Subcutaneous preadipocyte (primary cell): Measurements from ENCODE around the gene SERINC4. TPM values are rescaled to one million over a fixed set of nuclear protein-coding genes. Genes with fewer than 3 reads are reported as not detected.

Experiments
- small RNA-seq: library from RNA; depleted of rRNA; stranded (forward); fragments of <200 nt; gene quantifications from one replicate; pipeline ENCODE3, GENCODE V24; 2012
- total RNA-seq: library from RNA; depleted of rRNA; stranded (reverse); fragments of >200 nt; gene quantifications from 2 replicates; pipeline ENCODE4 v1.2.3, GENCODE V29; 2012

The SERINC4 gene
- total RNA-seq: 0.20 TPM in 1 of 2 replicates, not detected in the other

DNA sequence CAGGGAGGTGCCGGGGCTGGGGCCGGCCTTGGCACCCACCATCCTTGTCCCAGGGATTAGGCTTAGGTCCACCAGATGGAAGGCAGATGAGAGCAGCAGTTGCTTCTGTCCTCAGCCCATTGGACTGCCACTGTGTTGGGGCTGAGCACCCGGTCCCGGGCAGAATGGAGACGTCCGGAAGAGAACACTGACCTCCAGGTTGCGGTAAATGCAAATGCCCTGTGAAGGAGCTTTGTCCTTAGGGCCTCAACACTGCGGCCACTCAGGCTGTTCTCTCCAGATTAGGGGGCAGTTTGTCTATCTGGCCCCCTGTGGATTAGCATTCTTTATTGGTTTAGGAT, at the start of gene SERINC4:
Gene SERINC4, minus strand, starts transcription at position 276 of the 341 bp plus-strand sequence. Its CDS starts 234 bp downstream, at position 42.

DNA sequence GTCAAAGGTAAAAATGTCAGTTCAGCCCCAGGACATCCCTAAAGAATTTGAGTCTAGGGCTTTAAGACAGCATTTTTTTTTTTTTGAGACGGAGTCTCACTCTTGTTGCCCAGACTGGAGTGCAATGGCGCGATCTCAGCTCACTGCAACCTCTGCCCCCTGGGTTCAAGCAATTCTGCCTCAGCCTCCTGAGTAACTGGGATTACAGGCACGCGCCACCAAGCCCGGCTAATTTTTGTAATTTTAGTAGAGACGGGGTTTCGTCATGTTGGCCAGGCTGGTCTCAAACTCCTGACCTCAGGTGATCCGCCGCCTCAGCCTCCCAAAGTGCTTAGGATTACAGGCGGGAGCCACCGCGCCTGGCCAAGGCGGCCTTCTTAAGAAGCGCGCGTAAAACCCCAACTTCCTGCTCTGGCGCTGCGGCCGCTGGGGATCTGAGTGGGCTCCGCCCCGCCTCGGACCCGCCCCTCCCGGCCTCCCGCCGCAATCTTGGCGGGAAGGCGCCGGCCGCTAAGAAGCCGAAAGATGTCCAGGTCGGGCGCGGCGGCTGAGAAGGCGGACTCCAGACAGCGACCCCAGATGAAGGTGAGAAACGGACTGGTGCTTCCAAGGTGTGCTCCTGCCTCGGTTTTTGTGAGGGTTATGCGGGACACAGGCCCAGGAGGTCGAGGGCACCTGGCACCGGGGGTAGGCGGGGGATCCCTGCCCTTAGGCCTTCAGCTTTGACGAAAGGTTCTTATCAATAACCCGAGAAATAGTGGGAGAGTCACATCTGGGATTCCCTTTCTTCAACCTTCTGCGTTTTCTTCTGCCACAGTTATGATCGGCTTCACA, 26.7 kb upstream of the SERINC4 start, which contains the start of gene WDR76:
Gene WDR76, plus strand, starts transcription at position 495 of the 834 bp plus-strand sequence. Its CDS starts 31 bp downstream, at position 526.

DNA sequence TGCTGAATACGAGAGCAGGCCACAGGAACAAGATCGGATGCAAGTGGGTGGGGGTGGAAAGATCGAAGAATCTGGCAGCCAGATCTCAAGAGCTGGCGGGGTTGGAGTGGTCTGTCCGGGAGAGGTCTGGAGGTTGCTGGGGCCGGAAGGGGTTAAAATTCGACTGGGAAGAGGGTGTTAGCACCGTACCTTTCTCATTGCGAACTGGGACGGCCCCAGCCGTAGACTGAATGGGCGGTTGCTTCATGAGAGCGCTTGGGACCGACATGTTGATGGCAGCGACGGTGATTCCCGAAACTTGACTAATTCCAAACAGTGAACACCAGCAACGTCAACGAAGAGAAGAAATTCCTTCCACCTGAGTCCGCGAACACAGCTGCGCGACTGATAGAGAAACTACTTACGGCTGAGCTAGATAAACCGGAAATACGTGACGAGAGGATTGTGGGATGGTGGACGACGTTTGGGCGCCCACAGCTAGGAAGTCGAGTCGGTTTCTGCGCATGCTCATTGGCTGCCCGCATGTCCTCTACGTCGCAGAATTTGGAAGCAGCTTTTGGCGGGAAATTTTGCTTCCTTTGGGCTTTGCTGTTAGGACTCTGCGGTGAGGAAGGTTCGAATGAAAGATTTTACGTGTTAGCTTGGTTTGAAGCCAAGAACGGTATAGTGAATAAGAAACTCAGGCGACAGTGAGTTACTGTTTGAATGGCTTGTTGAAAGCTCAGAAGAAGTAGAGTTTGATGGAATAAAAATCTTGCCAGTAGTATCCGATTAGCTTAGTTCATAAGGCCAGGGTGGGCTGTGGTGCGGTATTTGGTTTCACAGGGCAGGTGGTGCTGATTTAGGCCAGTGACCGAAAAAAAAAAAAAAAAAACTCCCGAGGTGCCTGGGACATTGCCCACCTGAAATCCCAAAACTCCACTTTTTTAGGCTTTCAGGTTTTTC, 24.6 kb upstream of the SERINC4 start, which contains the start of gene MFAP1:
Gene MFAP1, minus strand, starts transcription at position 389 of the 945 bp plus-strand sequence. Its CDS starts 121 bp downstream, at position 268.

DNA sequence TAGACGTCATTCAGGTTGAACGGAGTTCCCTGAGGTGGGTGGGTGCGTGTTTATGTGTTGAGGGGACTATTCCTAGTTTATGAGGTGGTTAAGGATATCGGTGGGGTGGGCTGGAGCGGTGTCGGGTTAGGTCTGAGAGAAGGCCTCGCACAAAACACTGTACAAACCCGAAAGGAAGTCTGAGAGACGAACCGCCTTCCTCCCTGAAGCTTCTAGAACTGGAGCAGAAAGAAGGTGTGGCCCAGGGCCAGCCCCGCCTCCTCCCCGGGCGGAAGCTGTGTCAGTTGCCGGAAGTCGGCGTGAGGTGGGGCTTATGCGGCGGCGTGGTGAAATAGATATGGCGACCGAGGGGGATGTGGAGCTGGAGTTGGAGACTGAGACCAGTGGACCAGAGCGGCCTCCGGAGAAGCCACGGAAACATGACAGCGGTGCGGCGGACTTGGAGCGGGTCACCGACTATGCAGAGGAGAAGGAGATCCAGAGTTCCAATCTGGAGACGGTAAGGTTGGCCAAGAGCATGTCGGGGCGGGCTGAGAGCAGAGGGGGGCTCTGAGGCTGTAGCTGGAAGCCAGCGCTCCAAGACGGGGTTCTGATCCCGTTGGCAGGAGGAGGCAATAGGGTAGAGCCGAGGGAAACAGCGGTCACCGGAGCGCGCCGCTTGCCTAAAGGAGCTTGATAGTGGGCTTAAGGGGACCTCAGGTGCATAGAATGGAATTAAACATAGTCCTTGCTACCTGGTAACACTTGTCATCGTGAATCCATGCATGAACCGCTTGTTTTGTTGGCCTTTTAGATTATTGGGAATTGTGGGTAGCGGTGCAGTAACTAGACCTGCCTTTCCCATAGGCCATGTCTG, 494 bp upstream of the SERINC4 start, which contains the start of gene HYPK:
Gene HYPK, plus strand, starts transcription at position 314 of the 856 bp plus-strand sequence. Its CDS starts 24 bp downstream, at position 338.

DNA sequence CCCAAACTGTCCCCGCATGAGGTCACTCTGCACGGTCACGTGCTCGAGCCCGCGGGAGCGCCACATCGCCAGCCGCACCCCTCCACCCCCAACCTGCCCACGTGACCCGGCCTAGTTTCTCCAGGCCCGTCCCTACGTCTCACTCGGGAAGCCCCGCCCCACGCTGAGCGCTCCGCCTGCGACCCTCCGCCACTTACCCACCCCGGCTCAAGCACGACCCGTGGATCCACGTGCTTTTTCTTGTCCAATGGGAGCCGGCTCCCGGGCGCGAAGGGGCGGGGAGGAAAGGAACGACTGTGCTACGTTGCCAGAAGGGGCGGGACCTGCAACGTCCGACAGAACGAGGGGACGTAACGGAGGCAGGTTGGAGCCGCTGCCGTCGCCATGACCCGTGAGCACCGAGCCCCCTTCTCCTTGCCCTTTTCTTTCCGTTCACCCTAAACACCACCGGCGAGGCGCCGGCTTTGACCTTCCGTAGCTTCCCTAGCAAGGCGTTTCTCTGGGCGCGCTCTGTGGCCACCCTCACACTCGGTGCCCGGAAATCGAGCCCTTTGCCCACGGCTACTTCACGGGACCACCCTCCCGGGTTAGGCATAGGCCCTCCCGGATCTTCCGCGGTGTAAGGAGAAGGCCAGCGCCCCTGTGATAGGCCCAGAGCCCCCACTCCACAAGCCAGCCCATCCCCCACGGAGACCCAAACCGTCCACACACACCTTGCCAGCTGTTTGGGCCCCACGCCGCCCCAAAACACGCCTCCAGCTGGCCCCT, 7.8 kb downstream of the SERINC4 start, which contains the start of gene SERF2:
Gene SERF2, plus strand, starts transcription at position 328 of the 768 bp plus-strand sequence. Its CDS starts 57 bp downstream, at position 385.

DNA sequence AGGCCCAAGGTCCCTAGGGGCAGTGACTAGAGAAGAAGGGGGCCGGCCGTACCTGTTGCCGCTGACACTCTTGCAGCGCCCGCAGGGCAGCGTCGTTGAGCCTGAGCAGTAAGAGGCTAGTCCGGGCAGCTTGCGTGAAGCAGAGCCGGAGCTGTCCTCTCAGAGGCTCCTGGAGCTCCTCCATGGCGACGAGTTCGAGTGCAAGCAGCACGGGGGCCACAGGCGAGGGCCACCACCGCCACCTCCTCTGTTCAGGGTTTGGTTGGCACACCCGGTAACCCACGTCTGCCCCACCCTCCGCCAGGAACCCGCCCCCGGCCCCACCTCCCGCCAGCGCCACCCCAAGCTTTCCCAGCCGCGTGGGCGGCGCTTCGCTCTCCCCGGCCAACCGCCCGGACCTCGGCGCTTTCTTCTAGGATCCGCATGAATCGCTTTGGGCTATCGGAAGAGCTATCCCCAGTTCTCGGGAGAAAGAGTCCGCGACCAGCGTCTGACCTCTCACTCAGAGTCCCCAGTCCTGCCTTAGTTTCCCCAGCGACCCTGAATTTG, 23.2 kb downstream of the SERINC4 start, which contains the start of gene ELL3:
Gene ELL3, minus strand, starts transcription at position 249 of the 549 bp plus-strand sequence. Its CDS starts 65 bp downstream, at position 184.

DNA sequence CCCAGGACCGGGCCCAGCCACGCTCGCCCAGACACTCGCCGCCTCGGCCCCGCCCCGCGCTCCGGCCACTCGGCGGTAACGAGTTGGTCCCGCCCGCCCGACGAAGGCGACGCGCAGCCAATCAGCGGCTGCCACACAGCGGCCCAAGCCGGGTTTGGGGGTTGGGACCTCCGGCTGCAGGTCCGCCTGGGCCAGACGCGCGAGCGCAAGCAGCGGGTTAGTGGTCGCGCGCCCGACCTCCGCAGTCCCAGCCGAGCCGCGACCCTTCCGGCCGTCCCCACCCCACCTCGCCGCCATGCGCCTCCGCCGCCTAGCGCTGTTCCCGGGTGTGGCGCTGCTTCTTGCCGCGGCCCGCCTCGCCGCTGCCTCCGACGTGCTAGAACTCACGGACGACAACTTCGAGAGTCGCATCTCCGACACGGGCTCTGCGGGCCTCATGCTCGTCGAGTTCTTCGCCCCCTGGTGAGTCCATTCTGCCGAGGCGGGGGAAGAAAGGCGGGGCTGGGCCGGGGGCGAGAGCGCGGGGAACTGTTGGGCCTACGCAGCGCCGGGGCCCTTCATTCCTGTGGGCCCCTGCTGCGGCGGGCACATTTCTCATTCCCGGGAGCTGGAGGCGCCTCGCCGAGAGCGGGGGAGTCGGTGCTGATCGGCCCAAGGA, 53.6 kb downstream of the SERINC4 start, which contains the start of gene PDIA3:
Gene PDIA3, plus strand, starts transcription at position 194 of the 658 bp plus-strand sequence. Its CDS starts 102 bp downstream, at position 296.

Small RNAs within 50 kb of the gene (small RNA-seq; reads per million reads assigned to genes)
- gene MIR1282: not detected

Other genes starting within 250 kb of the SERINC4 start
- 12.5 and 24.8 TPM in 2 replicates for gene PPIP5K1, start 210.0 kb downstream of the SERINC4 start, total RNA-seq
- gene CKMT1B, start 206.2 kb downstream of the SERINC4 start, total RNA-seq: not detected in 2 replicates
- gene STRC, start 181.4 kb downstream of the SERINC4 start, total RNA-seq: 0.73 TPM in 1 of 2 replicates, not detected in the other
- gene CATSPER2, start 151.4 kb downstream of the SERINC4 start, total RNA-seq: 0.39 and 1.5 TPM in 2 replicates
- not detected in 2 replicates for gene CKMT1A, start 106.4 kb downstream of the SERINC4 start, total RNA-seq
- 125 and 138 TPM in 2 replicates for gene PDIA3, start 53.8 kb downstream of the SERINC4 start, total RNA-seq
- gene ELL3, start 23.3 kb downstream of the SERINC4 start, total RNA-seq: 0.37 and 0.78 TPM in 2 replicates
- gene SERF2, start 7.9 kb downstream of the SERINC4 start, total RNA-seq: 199 and 334 TPM in 2 replicates
- 7.2 and 8.1 TPM in 2 replicates for gene HYPK, start 379 bp upstream of the SERINC4 start, total RNA-seq
- 17.6 and 18.8 TPM in 2 replicates for gene MFAP1, start 24.5 kb upstream of the SERINC4 start, total RNA-seq
- 15.4 and 31.7 TPM in 2 replicates for gene WDR76, start 26.8 kb upstream of the SERINC4 start, total RNA-seq